HEK293 (cell line): ENCODE results near the gene WDR72.
"Not testable (repeated sequence)": the region's sequence is repeated elsewhere in the genome, so short reads cannot be mapped to it uniquely, and the experiment has no call there.

ENCODE experiments used
- TF ChIP-seq, protein P1 (sequence below): sonication (generic); formaldehyde crosslinking; IDR thresholded peaks from 2 replicates; pipeline ENCODE4 v1.8.1; 2022; ENCODE audit warnings: mild to moderate bottlenecking, moderate library complexity, missing genetic modification reagents
- TF ChIP-seq, protein P2 (sequence below): fragments of 450-650 bp; formaldehyde crosslinking; IDR thresholded peaks from 2 replicates; pipeline ENCODE4 v1.5.1; 2016; ENCODE audit warnings: missing biosample characterization, missing genetic modification characterization, low read depth
- TF ChIP-seq, protein P3 (sequence below): fragments of 450-650 bp; formaldehyde crosslinking; IDR thresholded peaks from 2 replicates; pipeline ENCODE4; 2016; ENCODE audit warnings: missing biosample characterization, missing genetic modification characterization

DNA sequence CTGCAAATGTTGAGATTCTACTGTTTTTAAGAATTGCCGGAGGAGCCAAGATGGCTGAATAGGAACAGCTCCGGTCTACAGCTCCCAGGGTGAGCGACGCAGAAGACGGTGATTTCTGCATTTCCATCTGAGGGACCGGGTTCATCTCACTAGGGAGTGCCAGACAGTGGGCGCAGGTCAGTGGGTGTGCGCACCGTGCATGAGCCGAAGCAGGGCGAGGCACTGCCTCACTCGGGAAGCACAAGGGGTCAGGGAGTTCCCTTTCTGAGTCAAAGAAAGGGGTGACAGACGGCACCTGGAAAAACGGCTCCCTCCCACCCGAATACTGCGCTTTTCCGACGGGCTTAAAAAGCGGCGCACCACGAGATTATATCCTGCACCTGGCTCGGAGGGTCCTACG lies 75.3 kb downstream of the WDR72 start:
- TF ChIP-seq, protein P1, sequence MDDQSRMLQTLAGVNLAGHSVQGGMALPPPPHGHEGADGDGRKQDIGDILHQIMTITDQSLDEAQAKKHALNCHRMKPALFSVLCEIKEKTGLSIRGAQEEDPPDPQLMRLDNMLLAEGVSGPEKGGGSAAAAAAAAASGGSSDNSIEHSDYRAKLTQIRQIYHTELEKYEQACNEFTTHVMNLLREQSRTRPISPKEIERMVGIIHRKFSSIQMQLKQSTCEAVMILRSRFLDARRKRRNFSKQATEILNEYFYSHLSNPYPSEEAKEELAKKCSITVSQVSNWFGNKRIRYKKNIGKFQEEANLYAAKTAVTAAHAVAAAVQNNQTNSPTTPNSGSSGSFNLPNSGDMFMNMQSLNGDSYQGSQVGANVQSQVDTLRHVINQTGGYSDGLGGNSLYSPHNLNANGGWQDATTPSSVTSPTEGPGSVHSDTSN (CRISPR knock-in tag) = not testable (repeated sequence)
- TF ChIP-seq, protein P2, sequence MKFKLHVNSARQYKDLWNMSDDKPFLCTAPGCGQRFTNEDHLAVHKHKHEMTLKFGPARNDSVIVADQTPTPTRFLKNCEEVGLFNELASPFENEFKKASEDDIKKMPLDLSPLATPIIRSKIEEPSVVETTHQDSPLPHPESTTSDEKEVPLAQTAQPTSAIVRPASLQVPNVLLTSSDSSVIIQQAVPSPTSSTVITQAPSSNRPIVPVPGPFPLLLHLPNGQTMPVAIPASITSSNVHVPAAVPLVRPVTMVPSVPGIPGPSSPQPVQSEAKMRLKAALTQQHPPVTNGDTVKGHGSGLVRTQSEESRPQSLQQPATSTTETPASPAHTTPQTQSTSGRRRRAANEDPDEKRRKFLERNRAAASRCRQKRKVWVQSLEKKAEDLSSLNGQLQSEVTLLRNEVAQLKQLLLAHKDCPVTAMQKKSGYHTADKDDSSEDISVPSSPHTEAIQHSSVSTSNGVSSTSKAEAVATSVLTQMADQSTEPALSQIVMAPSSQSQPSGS (tag by site-specific recombination) = not testable (repeated sequence)
- TF ChIP-seq, protein P3, sequence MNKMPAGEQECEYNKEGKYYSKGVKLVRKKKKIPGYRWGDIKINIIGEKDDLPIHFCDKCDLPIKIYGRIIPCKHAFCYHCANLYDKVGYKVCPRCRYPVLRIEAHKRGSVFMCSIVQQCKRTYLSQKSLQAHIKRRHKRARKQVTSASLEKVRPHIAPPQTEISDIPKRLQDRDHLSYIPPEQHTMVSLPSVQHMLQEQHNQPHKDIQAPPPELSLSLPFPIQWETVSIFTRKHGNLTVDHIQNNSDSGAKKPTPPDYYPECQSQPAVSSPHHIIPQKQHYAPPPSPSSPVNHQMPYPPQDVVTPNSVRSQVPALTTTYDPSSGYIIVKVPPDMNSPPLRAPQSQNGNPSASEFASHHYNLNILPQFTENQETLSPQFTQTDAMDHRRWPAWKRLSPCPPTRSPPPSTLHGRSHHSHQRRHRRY (tag by site-specific recombination) = not testable (repeated sequence)
